Adipocyte (in vitro differentiated cells): ENCODE data around the gene PHLDB2.

ENCODE experiments used
- DNase-seq: peaks from one replicate; pipeline ENCODE4 v3.0.0-alpha.2; 2015; ENCODE audit warnings: low read depth
- H3K27me3 ChIP-seq: replicated peaks from 2 replicates; pipeline ENCODE4 v1.7.0; 2013; ENCODE audit warnings: mild to moderate bottlenecking, low read length, moderate library complexity; ENCODE audit not compliant: control insufficient read depth, insufficient read depth
- H3K36me3 ChIP-seq: 2 replicates; pipeline ENCODE4 v1.7.0; 2013; ENCODE audit warnings: low read length, mild to moderate bottlenecking, moderate library complexity; ENCODE audit not compliant: control insufficient read depth, insufficient read depth, severe bottlenecking
- H3K4me1 ChIP-seq: 2 replicates; pipeline ENCODE4 v1.7.0; 2013; ENCODE audit warnings: mild to moderate bottlenecking, low read length, moderate library complexity; ENCODE audit not compliant: control insufficient read depth, insufficient read depth
- H3K4me3 ChIP-seq: 2 replicates; pipeline ENCODE4 v1.7.0; 2013; ENCODE audit warnings: mild to moderate bottlenecking, low read length, moderate library complexity
- H3K9ac ChIP-seq: 2 replicates; pipeline ENCODE4 v1.7.0; 2013; ENCODE audit warnings: mild to moderate bottlenecking, low read length, moderate library complexity
- H3K9me3 ChIP-seq: 2 replicates; pipeline ENCODE4 v1.7.0; 2013; ENCODE audit warnings: mild to moderate bottlenecking, low read length, moderate library complexity; ENCODE audit not compliant: control insufficient read depth

PHLDB2 gene

GRCh38 chr3:111965484-111965883, 106.4 kb downstream of the PHLDB2 start:
- no peaks in the 10 kb centered on the region for H3K27me3 ChIP-seq

GRCh38 chr3:111967068-111967467, 108.0 kb downstream of the PHLDB2 start:
- peak overlapping the region; percentile 38 for H3K9ac ChIP-seq
- H3K27me3 ChIP-seq, result no peaks in the 10 kb centered on the region
- peaks cover 71% of the 10 kb centered on the region for H3K36me3 ChIP-seq
- no peak for DNase-seq
- H3K9me3 ChIP-seq, result no peaks in the 10 kb centered on the region
- no peak overlapping the region for H3K4me3 ChIP-seq
- H3K4me1 ChIP-seq, result peaks cover 34% of the 10 kb centered on the region

More at GRCh38 chr3:111965484-111965883, 106.4 kb downstream of the PHLDB2 start:
- DNase-seq, result no peak
- Histone ChIP-seq H3K9ac (no peak overlapping the region), H3K4me1 (peaks cover 34% of the 10 kb centered on the region), H3K9me3 (no peaks in the 10 kb centered on the region), H3K36me3 (peaks cover 63% of the 10 kb centered on the region), H3K4me3 (no peak overlapping the region)

GRCh38 chr3:111967651-111968274, 108.7 kb downstream of the PHLDB2 start:
- DNase-seq, result peak; percentile 92
- Histone ChIP-seq H3K4me1 (peaks cover 37% of the 10 kb centered on the region), H3K9me3 (no peaks in the 10 kb centered on the region), H3K36me3 (peaks cover 73% of the 10 kb centered on the region), H3K4me3 (no peak overlapping the region), H3K9ac (peak overlapping the region; percentile 38), H3K27me3 (no peaks in the 10 kb centered on the region)

- Histone ChIP-seq H3K4me1 (peaks cover 31% of the 10 kb centered on the region), H3K36me3 (peaks cover 73% of the 10 kb centered on the region), H3K4me3 (no peak overlapping the region), H3K9ac (peak overlapping the region; percentile 27), H3K9me3 (no peaks in the 10 kb centered on the region), H3K27me3 (no peaks in the 10 kb centered on the region)
- DNase-seq, result peak; percentile 34
These were observed 109.4 kb downstream of the PHLDB2 start for GRCh38 chr3:111968319-111969054.

- H3K36me3 ChIP-seq, result peaks cover 77% of the 10 kb centered on the region
- H3K9me3 ChIP-seq, result no peaks in the 10 kb centered on the region
- no peaks in the 10 kb centered on the region for H3K27me3 ChIP-seq
- H3K4me1 ChIP-seq, result peaks cover 25% of the 10 kb centered on the region
- H3K9ac ChIP-seq, result no peak overlapping the region
- no peak for DNase-seq
- no peak overlapping the region for H3K4me3 ChIP-seq
These were observed 111.3 kb downstream of the PHLDB2 start for GRCh38 chr3:111970376-111970775.

GRCh38 chr3:111971533-111972130, 112.6 kb downstream of the PHLDB2 start:
- no peak overlapping the region for H3K4me3 ChIP-seq
- H3K9me3 ChIP-seq, result no peaks in the 10 kb centered on the region
- DNase-seq, result no peak
- peaks cover 72% of the 10 kb centered on the region for H3K36me3 ChIP-seq
- no peaks in the 10 kb centered on the region for H3K27me3 ChIP-seq
- H3K4me1 ChIP-seq, result peaks cover 25% of the 10 kb centered on the region
- no peak overlapping the region for H3K9ac ChIP-seq

- Histone ChIP-seq H3K4me1 (peaks cover 16% of the 10 kb centered on the region), H3K9me3 (no peaks in the 10 kb centered on the region), H3K9ac (no peak overlapping the region), H3K36me3 (peaks cover 71% of the 10 kb centered on the region), H3K4me3 (no peak overlapping the region), H3K27me3 (no peaks in the 10 kb centered on the region)
- peak; percentile 42 for DNase-seq
These were observed 113.8 kb downstream of the PHLDB2 start for GRCh38 chr3:111972891-111973290.

- Histone ChIP-seq H3K4me1 (peaks cover 12% of the 10 kb centered on the region), H3K9ac (no peak overlapping the region), H3K27me3 (no peaks in the 10 kb centered on the region), H3K4me3 (no peak overlapping the region), H3K36me3 (peaks cover 48% of the 10 kb centered on the region), H3K9me3 (no peaks in the 10 kb centered on the region)
- no peak for DNase-seq
These were observed 116.1 kb downstream of the PHLDB2 start for GRCh38 chr3:111975131-111975530.

GRCh38 chr3:111976254-111976653, 117.2 kb downstream of the PHLDB2 start:
- Histone ChIP-seq H3K9me3 (no peaks in the 10 kb centered on the region), H3K36me3 (peaks cover 37% of the 10 kb centered on the region), H3K9ac (no peak overlapping the region), H3K27me3 (no peaks in the 10 kb centered on the region), H3K4me3 (no peak overlapping the region), H3K4me1 (peaks cover 21% of the 10 kb centered on the region)
- DNase-seq, result no peak

- H3K9me3 ChIP-seq, result no peaks in the 10 kb centered on the region
- H3K4me3 ChIP-seq, result peak within 1 kb of the TSS; percentile 90
- DNase-seq, result peak; percentile 99
- H3K36me3 ChIP-seq, result peaks cover 22% of the 10 kb centered on the region
- H3K4me1 ChIP-seq, result peaks cover 23% of the 10 kb centered on the region
- peak within 1 kb of the TSS; percentile 92 for H3K9ac ChIP-seq
- no peaks in the 10 kb centered on the region for H3K27me3 ChIP-seq
These were observed 119.7 kb downstream of the PHLDB2 start, which contains the start of gene ABHD10 for GRCh38 chr3:111978583-111979433. TSS of gene ABHD10 (plus strand) at chr3:111979026. CDS start at chr3:111979062, 36 bp downstream.
